HG03280 (cell line): ENCODE measurements around the gene SEMA4G.

Source experiments
- ATAC-seq: cut with Tn5 transposase; IDR thresholded peaks from one replicate; pipeline ENCODE4 v1.9.1; 2021; ENCODE audit warnings: mild to moderate bottlenecking, moderate library complexity; ENCODE audit not compliant: unreplicated experiment

SEMA4G gene

GRCh38 chr10:100987685-100988049 lies 18.4 kb downstream of the SEMA4G start:
- ATAC-seq: peak; percentile 10

GRCh38 chr10:100988166-100988565 lies 18.9 kb downstream of the SEMA4G start:
- ATAC-seq: no peak

GRCh38 chr10:100989088-100989487 lies 19.8 kb downstream of the SEMA4G start:
- ATAC-seq: no peak

DNA sequence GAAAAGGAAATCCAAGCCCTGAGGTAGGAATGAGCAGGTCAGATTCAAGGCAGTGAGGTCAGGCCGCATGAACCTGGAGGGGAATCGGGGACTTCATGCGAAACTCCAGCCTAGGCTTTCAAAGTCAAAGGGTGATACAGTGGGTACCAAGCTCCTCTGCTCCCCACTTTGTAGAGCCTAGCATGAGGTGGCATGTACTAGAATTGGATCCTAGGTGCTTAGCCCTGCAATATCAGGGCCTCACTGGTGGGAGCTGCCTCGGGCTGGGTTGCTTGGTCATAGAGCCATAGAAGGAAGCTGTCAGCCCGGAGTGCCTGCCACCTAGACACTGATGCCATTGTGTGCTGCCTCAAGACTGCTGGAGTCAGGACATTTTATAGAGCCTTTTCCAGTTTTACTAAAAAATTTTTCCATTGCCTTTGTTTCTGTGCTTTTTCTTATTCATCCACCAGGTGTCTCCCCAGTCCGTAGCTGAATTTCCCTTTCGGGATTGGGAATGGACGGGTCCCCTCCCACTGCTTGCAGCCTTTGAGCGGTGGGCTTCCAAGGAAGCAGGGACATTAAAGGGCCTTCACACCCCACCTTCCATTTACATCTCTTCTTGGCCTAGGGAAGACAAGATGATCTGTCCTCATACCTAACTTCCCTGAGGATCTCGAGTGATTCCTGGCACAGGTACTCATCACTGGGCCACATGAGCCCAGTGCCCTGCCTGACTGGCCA lies 24.8 kb downstream of the SEMA4G start:
- no peak for ATAC-seq

GRCh38 chr10:100995181-100995580 lies 25.9 kb downstream of the SEMA4G start:
- no peak for ATAC-seq

- no peak for ATAC-seq
Measured at GRCh38 chr10:100996678-100997359, 27.5 kb downstream of the SEMA4G start.

DNA sequence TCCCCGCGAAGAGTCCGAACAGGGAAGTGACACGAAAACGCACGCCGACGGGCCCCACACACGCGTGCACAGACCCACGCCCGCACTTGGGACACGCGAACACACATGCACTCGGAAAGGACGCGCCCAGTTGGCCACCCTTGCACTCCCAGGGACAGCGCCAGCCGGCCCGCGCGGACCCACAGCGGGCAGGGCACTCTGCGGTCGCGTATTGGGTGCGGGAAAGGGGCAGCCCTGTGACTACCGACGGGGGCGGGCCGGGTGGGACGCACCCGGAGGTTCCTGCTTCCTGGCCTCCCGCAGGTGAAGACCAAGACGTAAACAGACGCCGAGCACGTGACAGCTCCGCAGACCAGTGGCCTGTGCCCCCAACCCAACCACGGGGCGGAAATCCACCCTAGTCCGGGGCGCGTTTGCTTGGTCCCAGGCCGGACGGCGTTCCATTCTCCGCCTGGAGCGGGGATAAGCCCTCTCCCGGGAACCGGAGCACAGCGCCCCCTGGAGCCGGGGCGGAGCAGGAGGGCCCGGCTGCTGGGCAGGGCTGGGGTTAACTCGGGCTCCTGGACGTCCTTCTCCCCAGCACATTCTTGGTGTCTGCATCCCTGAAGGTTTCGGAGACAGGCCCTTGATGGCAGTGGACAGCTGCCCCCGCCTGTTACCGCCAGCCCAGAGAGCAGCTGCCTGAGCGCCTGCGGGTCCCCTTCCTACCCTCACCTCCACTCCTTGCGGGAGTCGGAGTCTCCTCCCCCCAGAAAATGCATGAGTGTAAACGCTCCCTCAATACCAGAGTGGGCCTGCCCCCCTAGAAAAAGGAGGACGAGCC lies 28.3 kb downstream of the SEMA4G start:
- ATAC-seq: peak; percentile 36

GRCh38 chr10:100998183-100998990 lies 29.1 kb downstream of the SEMA4G start:
- peak; percentile 23 for ATAC-seq

- ATAC-seq: peak; percentile 58
Measured at GRCh38 chr10:100998991-100999741, 29.9 kb downstream of the SEMA4G start.

DNA sequence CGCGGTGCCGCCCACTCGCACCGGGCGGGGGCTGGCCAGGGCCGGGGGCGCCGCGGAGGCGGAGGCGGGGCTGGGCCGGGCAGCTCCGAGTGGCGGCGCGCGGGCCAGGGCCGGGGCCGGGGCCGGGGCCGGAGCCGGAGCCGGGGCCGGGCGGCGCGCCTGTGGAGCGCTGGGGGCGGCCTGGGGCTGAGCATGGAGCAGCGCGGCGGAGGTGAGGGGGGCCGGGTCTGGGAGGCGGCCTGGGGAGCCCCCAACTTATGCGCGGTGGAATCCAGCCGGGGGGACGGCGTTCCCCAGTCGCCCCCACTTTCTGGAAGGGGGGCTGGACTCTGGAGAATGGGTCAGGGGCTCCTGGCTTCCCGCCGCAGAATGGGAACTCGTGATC lies 30.4 kb downstream of the SEMA4G start, which contains the start of gene LZTS2:
LZTS2 (plus strand) TSS at position 67 of the 385 bp plus-strand sequence. CDS start 2,731 bp downstream, outside the sequence.
- no peak for ATAC-seq

DNA sequence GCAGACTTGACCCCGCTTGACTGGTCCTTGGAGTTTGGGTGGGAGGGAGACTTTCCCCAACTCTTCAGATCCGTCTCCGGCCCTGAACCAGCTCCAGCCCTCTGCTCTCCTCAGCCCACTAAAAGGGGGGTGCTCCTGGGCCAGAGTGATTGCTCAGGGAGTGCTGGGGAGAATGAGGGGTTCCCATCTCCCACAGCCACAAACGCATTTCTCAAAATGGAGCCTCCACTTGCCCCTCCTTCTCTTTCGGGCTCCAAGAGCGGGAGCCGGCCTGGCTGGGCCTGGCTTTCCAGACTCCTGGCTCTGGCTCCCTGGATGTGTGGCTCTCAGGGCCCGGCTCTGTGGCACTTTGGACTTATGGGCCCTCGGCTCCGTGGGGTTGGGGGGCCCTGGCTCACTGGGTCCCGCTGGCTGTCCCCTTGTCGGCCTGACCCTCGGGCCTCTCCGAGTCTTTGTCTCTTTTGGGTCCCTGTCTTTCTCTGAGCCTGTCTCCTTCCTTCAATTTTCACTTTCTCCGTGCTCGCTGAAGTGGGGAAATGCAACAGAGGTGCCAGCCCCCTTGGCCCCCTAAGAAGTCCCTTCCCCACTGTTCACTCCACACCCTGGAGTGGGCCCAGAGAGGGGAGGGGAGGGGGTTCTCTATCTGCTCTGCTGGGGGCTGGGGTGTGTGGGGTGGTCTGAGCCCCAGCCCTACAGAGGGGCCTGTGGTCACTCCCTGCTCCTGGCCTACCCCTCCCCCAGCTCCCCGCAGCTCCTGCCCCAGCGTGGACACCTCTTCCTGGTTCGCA lies 31.0 kb downstream of the SEMA4G start:
- ATAC-seq: no peak

DNA sequence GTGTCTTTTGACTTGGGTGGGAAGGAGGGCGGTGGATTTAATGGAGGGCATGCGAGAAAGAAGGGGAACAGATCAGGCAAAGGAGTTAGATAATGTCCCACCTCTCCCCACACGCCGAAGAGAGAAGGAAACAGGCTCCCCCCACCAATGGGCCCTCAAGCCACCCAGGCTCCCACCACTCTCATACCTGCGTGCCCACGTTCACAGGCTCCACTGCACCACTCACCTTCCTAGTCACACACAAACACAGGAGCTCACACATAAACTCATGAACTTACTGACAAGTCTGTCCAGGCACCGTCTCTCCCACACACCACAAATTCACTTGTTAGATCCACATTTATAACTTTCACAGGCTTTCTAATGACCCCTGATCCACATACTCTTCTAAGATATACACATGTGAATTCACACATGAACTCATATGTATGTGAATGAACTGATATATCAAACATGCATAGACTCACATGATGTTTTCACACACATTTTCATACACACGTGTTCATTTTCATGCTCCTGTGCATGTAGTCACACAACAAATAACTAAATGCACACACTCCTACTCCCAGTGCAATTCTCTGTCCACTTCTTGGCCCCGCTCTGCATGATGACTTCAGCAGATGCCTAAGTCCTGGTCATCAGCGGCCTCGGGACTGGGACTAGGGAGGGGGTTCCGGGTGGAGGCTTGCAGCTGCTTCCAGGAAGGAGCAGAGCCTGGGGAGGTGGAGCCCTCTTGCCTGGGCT lies 31.8 kb downstream of the SEMA4G start:
- ATAC-seq: no peak

DNA sequence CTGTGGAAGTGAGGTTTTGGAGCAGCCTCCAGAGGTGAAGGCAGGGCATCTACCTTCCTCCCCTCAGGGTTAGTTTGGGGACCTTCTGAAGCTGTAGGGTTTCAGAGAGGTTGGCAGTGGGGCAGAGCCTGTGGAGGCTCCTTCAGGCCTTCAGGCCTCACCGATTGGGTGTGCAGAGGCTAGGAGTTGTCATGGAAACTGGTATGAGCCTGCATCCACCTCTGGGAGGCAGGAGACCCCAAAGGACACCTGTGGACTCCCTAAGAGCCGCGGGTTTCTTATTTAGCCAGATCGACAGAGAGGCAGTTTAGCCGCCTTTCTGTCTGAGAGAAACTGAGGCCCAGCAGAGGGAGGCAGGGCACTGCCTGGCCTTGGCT lies 32.3 kb downstream of the SEMA4G start:
- no peak for ATAC-seq

GRCh38 chr10:101002456-101002855 lies 33.2 kb downstream of the SEMA4G start:
- no peak for ATAC-seq

- no peak for ATAC-seq
Measured at GRCh38 chr10:101003639-101004206, 34.4 kb downstream of the SEMA4G start.

GRCh38 chr10:101005361-101005760 lies 36.1 kb downstream of the SEMA4G start:
- no peak for ATAC-seq

DNA sequence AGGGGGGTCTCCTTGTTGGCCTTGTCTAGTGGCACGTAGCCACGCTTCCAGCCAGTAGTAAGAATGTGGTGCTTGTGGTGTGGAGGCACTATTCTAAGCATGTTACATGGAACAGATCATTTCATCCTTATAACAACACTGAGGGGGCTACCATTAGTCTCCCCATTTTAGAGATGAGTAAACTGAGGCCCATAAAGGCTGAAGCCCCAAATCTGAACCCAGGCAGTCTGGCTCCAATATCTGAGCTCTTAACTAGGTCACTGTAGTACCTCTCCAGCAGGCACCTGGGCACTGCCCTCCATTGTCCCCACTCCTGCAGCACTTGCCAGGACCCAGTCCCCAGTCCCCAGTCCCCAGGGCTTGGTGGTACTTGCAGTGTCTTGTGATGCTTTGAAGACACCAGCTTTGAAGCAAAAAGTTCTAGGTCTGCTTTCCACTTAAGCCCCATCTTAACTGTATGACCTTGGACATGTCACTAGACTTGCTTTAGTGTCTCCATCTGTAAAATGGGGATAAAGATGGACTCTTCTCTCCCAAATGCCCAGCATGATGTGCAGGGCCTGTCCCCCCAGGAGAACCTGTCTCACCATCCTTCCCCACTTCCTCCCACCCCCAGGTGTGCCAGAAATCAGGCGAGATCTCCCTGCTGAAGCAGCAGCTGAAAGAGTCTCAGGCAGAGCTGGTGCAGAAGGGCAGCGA lies 36.7 kb downstream of the SEMA4G start:
- ATAC-seq: no peak
